ENCODE data around the gene YIF1A.

- TF ChIP-seq CTCF (IDR thresholded peaks at IDR 0.05) (no peak), POLR2A (IDR thresholded peaks at IDR 0.05) (no peak)
Observed at GRCh38 chr11:66259956-66260355, 29.0 kb downstream of the YIF1A start.

Data from adrenal gland (tissue), 5 donors.